ENCODE data around the gene PRPF18. TPM values are rescaled to one million over a fixed set of nuclear protein-coding genes. Genes with fewer than 3 reads are reported as not detected.

The PRPF18 gene
- total and polyA plus RNA-seq, 2 donors, result 23.5 to 35.8 TPM

DNA sequence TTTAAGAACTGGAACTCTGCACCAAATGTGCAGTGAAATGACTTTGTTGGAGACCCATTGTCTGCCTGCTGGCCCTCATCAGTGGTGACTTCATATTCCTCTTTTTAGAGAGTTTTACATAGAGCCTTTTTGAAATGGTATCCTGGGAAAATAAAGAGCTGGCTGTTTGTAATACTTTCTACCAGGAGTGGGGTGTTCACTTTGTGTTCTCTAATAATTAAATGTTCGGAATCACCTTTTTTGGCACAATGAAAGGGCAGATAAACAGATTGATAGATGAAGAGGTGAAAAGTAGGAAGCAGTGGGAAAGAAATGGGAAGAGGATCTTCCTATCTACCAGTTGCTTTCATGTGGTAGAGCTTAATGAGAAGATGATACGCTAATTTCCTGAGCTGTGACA, 55.5 kb downstream of the PRPF18 start:
- H3K36me3 ChIP-seq (ENCODE audit: control insufficient read depth in 2 of 2, insufficient read depth in 2 of 2, low read length in 1 of 2), result peaks cover 40 to 42% of the 10 kb centered on the region in 2 donors
- over 99% methylated on average over 2 of the region's 2 CpGs for WGBS

DNA sequence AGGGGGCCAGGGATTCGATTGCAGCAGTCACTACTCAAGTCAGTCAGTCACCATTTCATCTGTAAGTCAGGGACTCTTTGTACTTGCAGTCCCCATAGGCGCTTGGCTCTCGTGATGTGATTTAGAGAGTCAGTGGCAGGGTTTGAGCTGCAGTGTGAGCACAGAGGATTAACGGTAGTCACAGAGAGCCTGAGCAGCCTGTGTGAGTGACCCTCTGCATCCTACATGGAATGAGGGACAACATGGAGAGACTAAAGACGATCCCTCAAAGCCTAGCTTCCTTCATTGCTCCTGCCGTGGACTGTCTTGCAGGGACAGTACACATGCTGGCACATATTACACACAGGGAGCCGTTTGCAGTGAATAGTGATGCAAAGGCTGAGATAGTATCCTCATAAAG, 56.3 kb downstream of the PRPF18 start:
- Histone ChIP-seq H3K4me1 (ENCODE audit: control insufficient read depth in 2 of 2, insufficient read depth in 2 of 2, low read length in 2 of 2) (peaks cover 0 to 2% of the 10 kb centered on the region in 2 donors), H3K9me3 (ENCODE audit: control insufficient read depth in 2 of 2, insufficient read depth in 1 of 2, low read length in 1 of 2) (peaks cover 2 to 18% of the 10 kb centered on the region in 2 donors), H3K4me3 (ENCODE audit: low read length in 2 of 2) (no peak overlapping the region), H3K27ac (ENCODE audit: low read depth in 1 of 2, low read length in 1 of 2) (no peak overlapping the region), H3K27me3 (ENCODE audit: control insufficient read depth in 2 of 2, insufficient read depth in 1 of 2, low read length in 1 of 2) (no peaks in the 10 kb centered on the region), H3K36me3 (ENCODE audit: control insufficient read depth in 2 of 2, insufficient read depth in 2 of 2, low read length in 1 of 2) (peaks cover 40 to 42% of the 10 kb centered on the region in 2 donors)
- 89% methylated on average over 7 of the region's 7 CpGs for WGBS
- DNase-seq (ENCODE audit: low read depth in 6 of 9, low spot score in 9 of 9), result no peak

More for the DNA sequence above, 55.5 kb downstream of the PRPF18 start:
- Histone ChIP-seq H3K9me3 (ENCODE audit: control insufficient read depth in 2 of 2, insufficient read depth in 1 of 2, low read length in 1 of 2) (peaks cover 2 to 18% of the 10 kb centered on the region in 2 donors), H3K4me3 (ENCODE audit: low read length in 2 of 2) (no peak overlapping the region), H3K27me3 (ENCODE audit: control insufficient read depth in 2 of 2, insufficient read depth in 1 of 2, low read length in 1 of 2) (no peaks in the 10 kb centered on the region), H3K4me1 (ENCODE audit: control insufficient read depth in 2 of 2, insufficient read depth in 2 of 2, low read length in 2 of 2) (no peaks in the 10 kb centered on the region), H3K27ac (ENCODE audit: low read depth in 1 of 2, low read length in 1 of 2) (no peak overlapping the region)
- no peak for DNase-seq (ENCODE audit: low read depth in 6 of 9, low spot score in 9 of 9)

DNA sequence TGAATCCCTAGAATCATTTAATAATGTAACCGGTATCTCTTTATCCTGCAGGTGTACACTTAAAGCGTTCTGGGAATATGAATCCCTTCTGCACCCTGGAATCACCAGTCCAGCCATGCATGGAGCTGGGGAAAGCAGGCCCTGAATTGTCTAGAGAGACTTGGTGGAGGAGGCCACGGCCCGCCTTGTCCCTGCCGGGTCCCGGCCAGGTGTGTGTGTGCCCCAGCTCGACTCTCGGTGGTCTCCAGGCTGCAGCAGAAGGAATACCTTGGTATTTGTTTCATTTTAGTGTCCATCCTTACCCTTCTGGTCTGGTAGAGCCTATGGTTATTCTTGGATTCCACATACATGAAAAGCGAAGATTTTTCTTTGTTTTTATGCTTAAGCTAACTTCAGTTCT, 58.1 kb downstream of the PRPF18 start:
- Histone ChIP-seq H3K4me3 (ENCODE audit: low read length in 2 of 2) (no peak overlapping the region), H3K4me1 (ENCODE audit: control insufficient read depth in 2 of 2, insufficient read depth in 2 of 2, low read length in 2 of 2) (peaks cover 8 to 11% of the 10 kb centered on the region in 2 donors), H3K27me3 (ENCODE audit: control insufficient read depth in 2 of 2, insufficient read depth in 1 of 2, low read length in 1 of 2) (no peaks in the 10 kb centered on the region), H3K9me3 (ENCODE audit: control insufficient read depth in 2 of 2, insufficient read depth in 1 of 2, low read length in 1 of 2) (peaks cover 2 to 23% of the 10 kb centered on the region in 2 donors), H3K27ac (ENCODE audit: low read depth in 1 of 2, low read length in 1 of 2) (no peak overlapping the region), H3K36me3 (ENCODE audit: control insufficient read depth in 2 of 2, insufficient read depth in 2 of 2, low read length in 1 of 2) (peaks cover 30 to 54% of the 10 kb centered on the region in 2 donors)
- 97% methylated on average over 9 of the region's 9 CpGs for WGBS
- no peak for DNase-seq (ENCODE audit: low read depth in 6 of 9, low spot score in 9 of 9)

DNA sequence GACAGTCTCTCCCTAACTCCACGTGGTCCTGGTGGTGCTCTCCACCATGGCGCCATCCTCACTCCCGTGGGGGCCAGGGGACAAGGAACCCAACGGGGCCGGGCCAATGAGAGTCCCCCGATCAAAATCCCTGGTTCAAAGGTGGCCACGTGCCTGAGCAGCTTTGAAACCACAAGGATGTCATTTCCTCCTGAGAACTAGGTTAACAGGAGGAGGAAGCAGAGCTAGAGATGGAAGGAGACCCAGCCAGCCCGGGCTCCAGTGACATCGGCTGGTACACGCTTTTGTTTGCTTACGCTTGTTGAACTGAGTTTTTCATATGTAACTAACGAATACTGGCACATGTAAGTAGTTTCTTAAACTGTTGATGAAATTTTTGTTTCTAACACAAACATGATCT, 61.7 kb downstream of the PRPF18 start:
- peak in 3 of 9 donors; percentile 19 to 64 (median 28) for DNase-seq (ENCODE audit: low read depth in 6 of 9, low spot score in 9 of 9)
- Histone ChIP-seq H3K9me3 (ENCODE audit: control insufficient read depth in 2 of 2, insufficient read depth in 1 of 2, low read length in 1 of 2) (peaks cover 0 to 9% of the 10 kb centered on the region in 2 donors), H3K36me3 (ENCODE audit: control insufficient read depth in 2 of 2, insufficient read depth in 2 of 2, low read length in 1 of 2) (peaks cover 26 to 73% of the 10 kb centered on the region in 2 donors), H3K27ac (ENCODE audit: low read depth in 1 of 2, low read length in 1 of 2) (peak overlapping the region in 1 of 2 donors; percentile 3), H3K27me3 (ENCODE audit: control insufficient read depth in 2 of 2, insufficient read depth in 1 of 2, low read length in 1 of 2) (no peaks in the 10 kb centered on the region), H3K4me1 (ENCODE audit: control insufficient read depth in 2 of 2, insufficient read depth in 2 of 2, low read length in 2 of 2) (peaks cover 21 to 24% of the 10 kb centered on the region in 2 donors), H3K4me3 (ENCODE audit: low read length in 2 of 2) (no peak overlapping the region)
- WGBS, result 77% methylated on average over 12 of the region's 12 CpGs

DNA sequence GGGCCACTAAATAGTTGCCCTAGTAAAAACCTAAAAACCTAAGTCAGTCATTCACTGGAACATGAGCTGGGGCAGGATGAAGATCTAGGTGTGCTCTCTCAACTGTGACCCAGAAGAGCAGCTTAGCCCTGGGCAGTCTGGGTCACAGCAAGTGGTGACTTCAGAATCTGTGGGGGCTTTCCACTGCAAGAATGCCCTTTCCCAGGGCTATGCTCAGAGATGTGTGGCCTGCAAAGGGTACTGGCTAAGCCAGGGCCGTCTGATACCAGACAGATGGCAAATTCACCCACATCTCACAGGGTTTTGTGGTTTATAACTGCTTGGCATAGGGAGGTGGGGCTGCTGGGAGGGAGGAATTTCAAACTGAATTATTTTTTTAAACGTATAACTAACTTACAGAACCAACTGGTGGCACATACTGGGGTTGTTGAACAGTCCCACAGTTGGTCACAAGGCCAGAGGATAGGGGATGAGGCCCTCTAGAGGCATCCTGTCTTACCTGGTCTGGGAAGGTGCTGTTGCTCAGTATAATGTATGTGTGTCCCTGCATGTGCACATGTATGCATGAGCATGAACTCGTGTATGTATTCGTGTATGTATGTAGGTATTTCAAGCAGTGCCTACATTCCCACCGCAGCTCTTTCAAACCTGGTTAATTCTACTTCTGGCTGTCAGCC, 63.2 kb downstream of the PRPF18 start:
- peak overlapping the region in 1 of 2 donors; percentile 32 for H3K27ac ChIP-seq (ENCODE audit: low read depth in 1 of 2, low read length in 1 of 2)
- H3K4me1 ChIP-seq (ENCODE audit: control insufficient read depth in 2 of 2, insufficient read depth in 2 of 2, low read length in 2 of 2), result peaks cover 21 to 24% of the 10 kb centered on the region in 2 donors
- H3K36me3 ChIP-seq (ENCODE audit: control insufficient read depth in 2 of 2, insufficient read depth in 2 of 2, low read length in 1 of 2), result peaks cover 23 to 79% of the 10 kb centered on the region in 2 donors
- 60% methylated on average over 5 of the region's 5 CpGs for WGBS
- H3K4me3 ChIP-seq (ENCODE audit: low read length in 2 of 2), result no peak overlapping the region
- DNase-seq (ENCODE audit: low read depth in 6 of 9, low spot score in 9 of 9), result no peak
- peaks cover 0 to 9% of the 10 kb centered on the region in 2 donors for H3K9me3 ChIP-seq (ENCODE audit: control insufficient read depth in 2 of 2, insufficient read depth in 1 of 2, low read length in 1 of 2)
- H3K27me3 ChIP-seq (ENCODE audit: control insufficient read depth in 2 of 2, insufficient read depth in 1 of 2, low read length in 1 of 2), result no peaks in the 10 kb centered on the region

DNA sequence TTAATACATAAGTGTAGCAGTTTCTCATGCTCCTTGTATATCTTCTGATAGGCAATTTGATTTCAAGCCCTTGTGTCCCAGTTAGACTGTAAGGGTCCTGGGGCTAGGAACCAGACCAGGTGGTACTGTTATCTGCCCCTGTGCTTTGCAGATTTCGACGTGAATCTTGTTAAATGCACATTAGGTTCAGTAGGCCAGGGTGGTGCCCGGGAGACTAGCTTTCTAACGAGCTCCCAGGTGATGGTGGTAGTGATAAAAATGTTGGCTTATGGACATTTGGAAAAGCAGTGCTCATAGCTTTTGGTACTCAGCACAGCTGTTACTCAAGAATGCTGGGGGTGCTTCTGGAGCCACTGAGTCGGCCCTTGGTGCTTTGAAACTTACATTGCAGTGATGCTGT, 64.2 kb downstream of the PRPF18 start:
- no peak overlapping the region for H3K4me3 ChIP-seq (ENCODE audit: low read length in 2 of 2)
- peaks cover 21 to 24% of the 10 kb centered on the region in 2 donors for H3K4me1 ChIP-seq (ENCODE audit: control insufficient read depth in 2 of 2, insufficient read depth in 2 of 2, low read length in 2 of 2)
- H3K27ac ChIP-seq (ENCODE audit: low read depth in 1 of 2, low read length in 1 of 2), result no peak overlapping the region
- no peaks in the 10 kb centered on the region for H3K27me3 ChIP-seq (ENCODE audit: control insufficient read depth in 2 of 2, insufficient read depth in 1 of 2, low read length in 1 of 2)
- 95% methylated on average over 5 of the region's 5 CpGs for WGBS
- peaks cover 0 to 9% of the 10 kb centered on the region in 2 donors for H3K9me3 ChIP-seq (ENCODE audit: control insufficient read depth in 2 of 2, insufficient read depth in 1 of 2, low read length in 1 of 2)
- peaks cover 13 to 73% of the 10 kb centered on the region in 2 donors for H3K36me3 ChIP-seq (ENCODE audit: control insufficient read depth in 2 of 2, insufficient read depth in 2 of 2, low read length in 1 of 2)
- DNase-seq (ENCODE audit: low read depth in 6 of 9, low spot score in 9 of 9), result no peak

DNA sequence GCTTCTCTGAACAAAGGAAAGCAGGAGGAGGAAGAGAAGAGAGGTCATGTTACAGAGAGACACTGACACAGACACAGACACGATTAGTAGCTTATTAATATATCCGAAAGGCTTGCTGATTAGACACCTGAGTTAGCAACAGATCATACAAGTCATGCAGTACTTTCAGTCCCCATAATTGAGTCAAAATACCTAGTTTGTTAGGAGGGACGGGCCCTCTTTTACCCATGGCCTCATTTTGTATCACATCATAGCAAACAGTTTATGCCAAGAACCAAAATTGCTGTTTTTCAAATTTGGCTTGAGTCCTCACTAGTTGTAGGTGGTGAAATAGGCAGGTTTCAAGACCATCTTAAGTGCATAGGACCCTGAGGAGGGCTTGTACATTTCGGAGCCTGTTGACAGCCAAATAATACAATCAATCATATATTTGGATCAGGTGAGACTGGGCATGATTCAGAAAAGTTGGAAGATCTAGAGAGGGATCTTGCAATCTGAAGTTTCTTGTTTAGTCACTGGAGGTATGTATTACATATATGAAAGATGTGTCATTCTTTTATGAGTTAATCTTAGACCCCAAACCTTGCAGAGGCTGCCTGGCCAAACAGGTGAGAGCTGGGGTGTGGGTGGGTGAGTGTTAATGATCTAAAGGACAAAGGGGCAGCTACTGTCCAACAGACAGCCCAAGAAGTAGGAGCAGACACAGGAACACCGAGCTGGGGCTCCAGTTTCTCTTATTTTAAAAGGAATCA, 65.4 kb downstream of the PRPF18 start:
- WGBS, result 96% methylated on average over 5 of the region's 5 CpGs
- peaks cover 12 to 65% of the 10 kb centered on the region in 2 donors for H3K36me3 ChIP-seq (ENCODE audit: control insufficient read depth in 2 of 2, insufficient read depth in 2 of 2, low read length in 1 of 2)

DNA sequence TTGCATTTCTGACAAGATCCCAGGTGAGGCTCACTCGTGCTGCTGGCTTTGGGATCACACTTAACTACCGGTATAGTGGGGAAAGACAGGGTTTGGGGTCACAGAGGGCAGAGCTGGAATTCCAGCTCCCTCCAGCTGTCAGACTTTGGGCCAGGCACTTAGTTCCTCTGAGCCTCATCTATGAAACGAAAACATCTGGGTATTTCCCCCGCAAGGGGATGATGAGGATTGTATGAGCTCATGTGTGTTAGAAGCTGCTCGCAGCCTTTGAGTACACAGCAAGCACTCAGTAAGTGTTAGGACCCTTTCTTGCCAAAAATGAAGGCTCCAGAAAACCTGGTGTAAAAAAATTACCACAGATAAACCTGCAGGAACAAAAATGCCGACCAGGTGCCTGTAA, 66.1 kb downstream of the PRPF18 start:
- Histone ChIP-seq H3K4me3 (ENCODE audit: low read length in 2 of 2) (no peak overlapping the region), H3K4me1 (ENCODE audit: control insufficient read depth in 2 of 2, insufficient read depth in 2 of 2, low read length in 2 of 2) (peaks cover 21 to 24% of the 10 kb centered on the region in 2 donors), H3K36me3 (ENCODE audit: control insufficient read depth in 2 of 2, insufficient read depth in 2 of 2, low read length in 1 of 2) (peaks cover 11 to 59% of the 10 kb centered on the region in 2 donors), H3K9me3 (ENCODE audit: control insufficient read depth in 2 of 2, insufficient read depth in 1 of 2, low read length in 1 of 2) (peaks cover 0 to 6% of the 10 kb centered on the region in 2 donors), H3K27me3 (ENCODE audit: control insufficient read depth in 2 of 2, insufficient read depth in 1 of 2, low read length in 1 of 2) (no peaks in the 10 kb centered on the region), H3K27ac (ENCODE audit: low read depth in 1 of 2, low read length in 1 of 2) (no peak overlapping the region)
- 96% methylated on average over 6 of the region's 6 CpGs for WGBS
- DNase-seq (ENCODE audit: low read depth in 6 of 9, low spot score in 9 of 9), result no peak

More for the DNA sequence above, 65.4 kb downstream of the PRPF18 start:
- no peaks in the 10 kb centered on the region for H3K27me3 ChIP-seq (ENCODE audit: control insufficient read depth in 2 of 2, insufficient read depth in 1 of 2, low read length in 1 of 2)
- H3K4me1 ChIP-seq (ENCODE audit: control insufficient read depth in 2 of 2, insufficient read depth in 2 of 2, low read length in 2 of 2), result peaks cover 21 to 24% of the 10 kb centered on the region in 2 donors
- peaks cover 0 to 6% of the 10 kb centered on the region in 2 donors for H3K9me3 ChIP-seq (ENCODE audit: control insufficient read depth in 2 of 2, insufficient read depth in 1 of 2, low read length in 1 of 2)
- no peak overlapping the region for H3K4me3 ChIP-seq (ENCODE audit: low read length in 2 of 2)
- H3K27ac ChIP-seq (ENCODE audit: low read depth in 1 of 2, low read length in 1 of 2), result no peak overlapping the region
- no peak for DNase-seq (ENCODE audit: low read depth in 6 of 9, low spot score in 9 of 9)
